ENCODE measurements around the gene SLIT3. TPM values are rescaled to one million over a fixed set of nuclear protein-coding genes. Genes with fewer than 3 reads are reported as not detected.

SLIT3 gene
- total RNA-seq, 4 donors from 2014 or later: 10.8 to 30.8 (median 18.4) TPM

DNA sequence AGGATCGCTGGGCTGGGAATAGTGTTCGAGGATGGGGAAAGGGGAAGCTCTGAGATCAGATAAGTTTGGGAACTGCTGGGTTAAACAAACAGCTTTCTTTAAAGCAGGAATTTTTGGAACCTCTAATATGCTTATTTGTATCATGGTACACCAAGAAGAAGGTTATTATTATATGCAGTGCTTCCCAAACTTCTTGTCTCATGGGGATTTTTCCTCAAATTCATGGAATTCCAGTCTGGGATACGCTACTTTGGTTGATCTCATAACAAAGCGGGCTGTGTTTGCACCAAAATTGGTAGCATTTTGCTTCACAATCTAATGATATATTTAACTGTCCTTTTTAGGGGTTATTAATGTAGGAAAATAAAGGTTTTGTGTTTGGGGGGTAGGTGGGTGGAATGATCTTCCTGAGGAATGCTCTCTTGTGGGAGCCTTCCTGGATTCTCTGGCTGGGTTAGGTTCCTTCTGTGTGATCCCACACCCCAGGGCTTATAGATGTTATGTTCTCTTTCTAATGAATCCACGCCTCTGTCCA, 605.6 kb downstream of the SLIT3 start:
- TF ChIP-seq POLR2A (IDR thresholded peaks at IDR 0.05) (no peak), POLR2AphosphoS5 (IDR thresholded peaks at IDR 0.05) (no peak), EP300 (IDR thresholded peaks at IDR 0.05) (no peak)
- TF ChIP-seq, protein P1, sequence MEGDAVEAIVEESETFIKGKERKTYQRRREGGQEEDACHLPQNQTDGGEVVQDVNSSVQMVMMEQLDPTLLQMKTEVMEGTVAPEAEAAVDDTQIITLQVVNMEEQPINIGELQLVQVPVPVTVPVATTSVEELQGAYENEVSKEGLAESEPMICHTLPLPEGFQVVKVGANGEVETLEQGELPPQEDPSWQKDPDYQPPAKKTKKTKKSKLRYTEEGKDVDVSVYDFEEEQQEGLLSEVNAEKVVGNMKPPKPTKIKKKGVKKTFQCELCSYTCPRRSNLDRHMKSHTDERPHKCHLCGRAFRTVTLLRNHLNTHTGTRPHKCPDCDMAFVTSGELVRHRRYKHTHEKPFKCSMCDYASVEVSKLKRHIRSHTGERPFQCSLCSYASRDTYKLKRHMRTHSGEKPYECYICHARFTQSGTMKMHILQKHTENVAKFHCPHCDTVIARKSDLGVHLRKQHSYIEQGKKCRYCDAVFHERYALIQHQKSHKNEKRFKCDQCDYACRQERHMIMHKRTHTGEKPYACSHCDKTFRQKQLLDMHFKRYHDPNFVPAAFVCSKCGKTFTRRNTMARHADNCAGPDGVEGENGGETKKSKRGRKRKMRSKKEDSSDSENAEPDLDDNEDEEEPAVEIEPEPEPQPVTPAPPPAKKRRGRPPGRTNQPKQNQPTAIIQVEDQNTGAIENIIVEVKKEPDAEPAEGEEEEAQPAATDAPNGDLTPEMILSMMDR (IDR thresholded peaks at IDR 0.05): no peak

GRCh38 chr5:168694289-168694688, 606.6 kb downstream of the SLIT3 start:
- H3K27ac ChIP-seq: no peak overlapping the region
- TF ChIP-seq EP300 (IDR thresholded peaks at IDR 0.05): no peak
- TF ChIP-seq, protein P1 (IDR thresholded peaks at IDR 0.05): no peak
- TF ChIP-seq POLR2AphosphoS5 (IDR thresholded peaks at IDR 0.05): no peak
- no peak for TF ChIP-seq POLR2A (IDR thresholded peaks at IDR 0.05)
- no peaks in the 10 kb centered on the region for H3K9me3 ChIP-seq
- DNase-seq (ENCODE audit: low spot score in 2 of 2): no peak
- peaks cover 11% of the 10 kb centered on the region for H3K4me1 ChIP-seq
- no peaks in the 10 kb centered on the region for H3K36me3 ChIP-seq
- H3K4me3 ChIP-seq: no peak overlapping the region
- no peaks in the 10 kb centered on the region for H3K27me3 ChIP-seq
- WGBS: 96% methylated on average over 1 of the region's 1 CpG

More for the DNA sequence above, 605.6 kb downstream of the SLIT3 start:
- Histone ChIP-seq H3K9me3 (no peaks in the 10 kb centered on the region), H3K4me1 (peaks cover 12% of the 10 kb centered on the region), H3K4me3 (no peak overlapping the region), H3K36me3 (no peaks in the 10 kb centered on the region), H3K27me3 (no peaks in the 10 kb centered on the region), H3K27ac (no peak overlapping the region)
- WGBS: 76% methylated on average over 5 of the region's 5 CpGs
- DNase-seq (ENCODE audit: low spot score in 2 of 2): no peak

GRCh38 chr5:168693883-168694282, 607.1 kb downstream of the SLIT3 start:
- WGBS: 81% methylated on average over 3 of the region's 3 CpGs
- no peaks in the 10 kb centered on the region for H3K9me3 ChIP-seq
- H3K36me3 ChIP-seq: no peaks in the 10 kb centered on the region
- H3K4me3 ChIP-seq: no peak overlapping the region
- H3K4me1 ChIP-seq: peaks cover 7% of the 10 kb centered on the region
- H3K27ac ChIP-seq: no peak overlapping the region
- TF ChIP-seq EP300 (IDR thresholded peaks at IDR 0.05) (no peak), POLR2AphosphoS5 (IDR thresholded peaks at IDR 0.05) (no peak), POLR2A (IDR thresholded peaks at IDR 0.05) (no peak)
- TF ChIP-seq, protein P1 (IDR thresholded peaks at IDR 0.05): no peak
- DNase-seq (ENCODE audit: low spot score in 2 of 2): no peak
- H3K27me3 ChIP-seq: no peaks in the 10 kb centered on the region

DNA sequence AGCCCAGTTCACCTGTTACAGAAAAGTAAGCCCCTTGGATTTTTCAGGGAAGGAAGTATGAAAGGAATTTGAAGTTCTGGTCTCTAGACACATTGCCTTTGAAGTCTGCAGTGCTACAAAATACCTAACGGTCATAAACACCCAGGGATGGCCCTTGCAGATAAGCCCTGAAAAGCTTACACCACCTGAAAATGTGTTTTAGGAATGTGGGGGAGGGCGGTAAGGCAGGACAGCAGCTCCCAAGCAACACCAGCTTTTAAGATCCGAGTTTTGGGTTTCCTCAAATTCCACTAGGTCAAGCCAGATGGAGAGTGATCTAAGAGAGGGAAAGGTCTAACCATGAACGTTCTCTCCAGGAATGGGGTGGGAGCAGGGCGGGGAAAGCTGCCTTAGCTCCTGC, 607.6 kb downstream of the SLIT3 start:
- H3K36me3 ChIP-seq: no peaks in the 10 kb centered on the region
- no peak overlapping the region for H3K4me3 ChIP-seq
- WGBS: 67% methylated on average over 5 of the region's 5 CpGs
- TF ChIP-seq POLR2A (IDR thresholded peaks at IDR 0.05) (no peak), POLR2AphosphoS5 (IDR thresholded peaks at IDR 0.05) (no peak), EP300 (IDR thresholded peaks at IDR 0.05) (no peak)
- TF ChIP-seq, protein P1 (IDR thresholded peaks at IDR 0.05): no peak
- no peaks in the 10 kb centered on the region for H3K27me3 ChIP-seq
- H3K9me3 ChIP-seq: no peaks in the 10 kb centered on the region
- no peak overlapping the region for H3K27ac ChIP-seq
- DNase-seq (ENCODE audit: low spot score in 2 of 2): no peak
- peaks cover under 1% of the 10 kb centered on the region for H3K4me1 ChIP-seq

DNA sequence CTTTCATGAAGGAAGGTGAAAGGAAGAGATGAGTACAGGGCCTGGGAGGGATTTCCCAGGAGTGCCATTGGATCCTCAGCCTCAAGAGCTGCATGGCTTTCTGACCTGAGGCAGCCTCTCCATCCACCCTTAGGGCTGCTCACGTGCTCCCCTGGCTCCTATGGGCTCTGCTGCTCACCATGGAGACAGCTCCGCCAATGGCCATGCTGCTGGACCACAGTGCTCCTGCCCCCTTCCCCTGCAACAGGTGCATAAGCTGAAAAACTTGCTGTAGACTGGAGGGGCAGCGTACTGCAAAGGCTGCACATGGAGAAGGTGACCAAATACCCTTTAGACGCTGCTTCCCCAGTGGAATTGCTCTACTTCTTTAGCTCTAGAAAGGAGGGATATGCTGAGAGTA, 609.0 kb downstream of the SLIT3 start:
- H3K4me3 ChIP-seq: no peak overlapping the region
- no peak for DNase-seq (ENCODE audit: low spot score in 2 of 2)
- no peak overlapping the region for H3K27ac ChIP-seq
- TF ChIP-seq POLR2AphosphoS5 (IDR thresholded peaks at IDR 0.05) (no peak), POLR2A (IDR thresholded peaks at IDR 0.05) (no peak), EP300 (IDR thresholded peaks at IDR 0.05) (no peak)
- TF ChIP-seq, protein P1 (IDR thresholded peaks at IDR 0.05): no peak
- no peaks in the 10 kb centered on the region for H3K4me1 ChIP-seq
- WGBS: 90% methylated on average over 2 of the region's 4 CpGs
- H3K9me3 ChIP-seq: no peaks in the 10 kb centered on the region
- no peaks in the 10 kb centered on the region for H3K27me3 ChIP-seq
- no peaks in the 10 kb centered on the region for H3K36me3 ChIP-seq

Measured in suprapubic skin (tissue), 4 donors.